ENCODE results near the gene CDC42BPB.

The CDC42BPB gene

DNA sequence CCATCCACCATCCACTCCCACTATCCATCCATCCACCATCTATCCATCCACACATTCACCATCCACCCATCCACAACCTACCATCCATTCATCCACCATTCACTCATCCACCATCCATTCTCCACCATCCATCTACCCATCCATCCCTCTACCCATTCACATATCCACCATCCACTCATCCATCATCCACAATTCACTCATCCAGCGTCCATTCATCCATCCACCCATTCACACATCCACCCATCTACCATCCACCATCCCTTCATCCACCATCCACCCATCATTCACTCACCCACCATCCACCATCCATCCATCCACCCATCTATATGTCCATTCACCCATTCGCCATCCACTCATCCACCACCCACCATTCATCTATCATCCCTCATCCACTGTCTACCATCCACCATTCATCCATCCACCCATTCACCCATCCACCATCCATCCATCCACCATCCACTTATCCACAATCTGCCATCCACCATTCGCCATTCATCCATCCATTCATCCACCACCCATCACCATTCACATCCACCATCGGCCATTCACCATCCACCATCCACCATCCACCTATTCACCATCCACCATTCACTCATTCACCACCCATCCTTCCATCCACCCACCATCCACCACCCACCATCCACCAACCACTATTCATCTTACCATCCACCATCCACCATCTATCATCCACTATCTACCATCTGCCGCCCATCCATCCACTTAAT lies 136.9 kb downstream of the CDC42BPB start:
- H3K4me3 ChIP-seq (ENCODE audit: low read depth, low read length): no peak overlapping the region
- TF ChIP-seq CTCF (IDR thresholded peaks at IDR 0.05; ENCODE audit: low read depth, low read length): no peak

DNA sequence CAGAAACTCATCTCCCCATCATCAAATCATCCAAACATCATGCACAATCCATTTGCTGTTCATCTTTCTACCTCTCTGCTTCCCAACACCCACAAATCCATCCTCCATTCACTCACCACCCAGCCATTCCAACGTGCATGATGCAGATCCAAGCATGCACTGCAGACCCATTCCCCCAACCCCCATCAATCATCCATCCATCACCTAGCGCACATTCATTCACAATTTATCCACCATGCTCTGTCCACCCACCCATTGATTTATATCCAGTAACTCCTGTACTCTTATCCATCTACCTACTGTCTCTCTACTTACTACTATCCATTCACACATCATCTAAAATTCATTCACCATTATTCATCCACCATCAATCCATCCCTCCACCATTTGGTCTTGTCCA lies 138.9 kb downstream of the CDC42BPB start:
- TF ChIP-seq CTCF (IDR thresholded peaks at IDR 0.05; ENCODE audit: low read depth, low read length): no peak
- H3K4me3 ChIP-seq (ENCODE audit: low read depth, low read length): no peak overlapping the region

GRCh38 chr14:102917469-102918211 lies 139.7 kb downstream of the CDC42BPB start:
- TF ChIP-seq CTCF (IDR thresholded peaks at IDR 0.05; ENCODE audit: low read depth, low read length): peak; percentile 64
- no peak overlapping the region for H3K4me3 ChIP-seq (ENCODE audit: low read depth, low read length)

GRCh38 chr14:102917056-102917385 lies 140.3 kb downstream of the CDC42BPB start:
- no peak for TF ChIP-seq CTCF (IDR thresholded peaks at IDR 0.05; ENCODE audit: low read depth, low read length)
- no peak overlapping the region for H3K4me3 ChIP-seq (ENCODE audit: low read depth, low read length)

GRCh38 chr14:102916347-102917055 lies 140.8 kb downstream of the CDC42BPB start:
- no peak overlapping the region for H3K4me3 ChIP-seq (ENCODE audit: low read depth, low read length)
- no peak for TF ChIP-seq CTCF (IDR thresholded peaks at IDR 0.05; ENCODE audit: low read depth, low read length)

DNA sequence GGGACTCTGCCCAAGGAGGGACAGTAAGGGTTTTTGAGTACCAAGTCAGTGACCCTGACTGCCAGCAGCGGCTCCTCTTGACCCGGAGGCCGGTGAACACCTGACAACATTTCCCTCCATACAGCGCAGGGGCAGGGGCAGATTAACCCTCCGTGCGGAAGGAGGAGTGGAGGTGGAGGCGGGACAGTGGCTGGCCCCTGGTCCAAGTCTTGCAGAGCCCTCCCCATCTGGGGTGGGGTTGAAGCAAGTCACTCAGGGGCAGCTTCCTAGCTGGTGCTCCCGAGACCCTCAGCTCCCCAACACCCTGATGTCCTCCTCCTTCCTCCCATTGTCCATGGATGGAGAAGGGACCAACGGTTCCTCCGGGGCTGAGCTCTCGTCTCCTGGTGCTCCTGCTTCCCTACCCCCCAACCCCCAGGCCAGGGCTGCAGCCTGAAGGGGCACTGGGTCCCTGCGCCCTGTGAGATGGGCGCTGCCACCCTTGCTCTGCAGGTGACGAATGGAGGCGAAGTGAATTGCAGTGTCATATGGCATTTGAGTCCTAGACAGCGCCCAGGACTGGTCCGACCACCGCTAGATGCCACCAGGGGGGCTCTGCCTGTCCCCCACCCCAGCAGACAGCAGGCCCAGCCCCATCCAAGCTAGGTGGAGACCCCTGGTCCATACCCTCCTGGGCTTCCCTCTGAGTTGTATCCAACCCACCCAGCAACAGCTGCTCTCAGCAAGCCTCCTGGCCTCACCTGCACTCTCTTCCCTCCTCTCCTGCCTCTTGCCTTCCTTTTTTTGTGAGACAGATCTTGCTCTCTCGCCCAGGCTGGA lies 141.8 kb downstream of the CDC42BPB start:
- no peak overlapping the region for H3K4me3 ChIP-seq (ENCODE audit: low read depth, low read length)
- no peak for TF ChIP-seq CTCF (IDR thresholded peaks at IDR 0.05; ENCODE audit: low read depth, low read length)

Measured in WI38 (cell line).